HepG2 (cell line): Measurements from ENCODE around the gene NYAP2. TPM values are rescaled to one million over a fixed set of nuclear protein-coding genes. Genes with fewer than 3 reads are reported as not detected.

Source experiments
- ATAC-seq: fragments of 200-7000 bp; cut with Tn5 transposase; 3 replicates; pipeline ENCODE4 v1.9.1; 2020; ENCODE audit warnings: mild to moderate bottlenecking, moderate library complexity
- BruUV-seq: library from RNA; stranded (reverse); fragments of 400-500 nt; replicated peaks from 2 replicates; lab custom pipeline; 2021; lab: Mats Ljungman, UMichigan
- CTCF ChIA-PET: fragments of 300-600 bp; formaldehyde crosslinking; extraction: SDS; loops from one replicate; lab custom pipeline; 2021; ENCODE audit warnings: low total read pairs, inconsistent platforms, low intra/inter-chr PET ratio; lab: Yijun Ruan, JAX
- POLR2A ChIA-PET: fragments of 350-600 bp; sonication (Branson Sonifier 250); formaldehyde crosslinking; loops from one replicate; lab custom pipeline; 2020; ENCODE audit warnings: antibody characterized with exemption, inconsistent platforms; lab: Yijun Ruan, JAX
- DNase-seq: peaks from one replicate; pipeline ENCODE4 v3.0.0-alpha.2; 2015; ENCODE audit warnings: low spot score
- FAIRE-seq: peaks from 3 replicates; lab custom pipeline; 2011; peaks lifted over from hg19 to GRCh38; lab: Jason Lieb, UNC
- H2AFZ ChIP-seq: one replicate; pipeline ENCODE4 v1.6.1; 2011; ENCODE audit warnings: low read length, inconsistent platforms
- H3K27ac ChIP-seq: fragments of 300-600 bp; 3 replicates; pipeline ENCODE4 v1.8.0; 2011; ENCODE audit warnings: mixed run types, mild to moderate bottlenecking, mixed read lengths, low read length, inconsistent platforms; ENCODE audit not compliant: insufficient read depth; ENCODE audit errors: extremely low read length
- H3K27me3 ChIP-seq, 2 experiments: fragments of 200-600 bp in 1 of 2; 2 replicates in 1 of 2; 3 replicates in 1 of 2; pipeline versions ENCODE4 v1.6.0 to v1.8.0; 2011; ENCODE audit warnings: low read length in 2 of 2, mild to moderate bottlenecking in 2 of 2, moderate library complexity in 2 of 2, inconsistent platforms in 1 of 2; ENCODE audit not compliant: insufficient read depth in 2 of 2, control insufficient read depth in 1 of 2
- H3K36me3 ChIP-seq, 2 experiments: fragments of 200-600 bp in 1 of 2; replicated peaks in 1 of 2; 2 replicates in 1 of 2; 3 replicates in 1 of 2; pipeline versions ENCODE4 v1.5.1 to v1.8.0; 2011; ENCODE audit warnings: low read length in 2 of 2, inconsistent platforms in 1 of 2; ENCODE audit not compliant: insufficient read depth in 2 of 2, control insufficient read depth in 1 of 2
- H3K4me1 ChIP-seq: 2 replicates; pipeline ENCODE4 v1.5.1; 2012; ENCODE audit warnings: low read length, inconsistent platforms; ENCODE audit not compliant: insufficient read depth
- H3K4me2 ChIP-seq: 2 replicates; pipeline ENCODE4 v1.6.0; 2011; ENCODE audit warnings: low read depth, low read length, inconsistent platforms
- H3K4me3 ChIP-seq, 3 experiments: fragments of 200-600 bp in 1 of 3; sonication (generic), shearing (Covaris generic) in 1 of 3; replicated peaks in 1 of 3; 2 replicates each; pipeline ENCODE4 v1.5.1; 2011 to 2016; ENCODE audit warnings: low read length in 3 of 3, inconsistent platforms in 2 of 3, low read depth in 2 of 3, mild to moderate bottlenecking in 2 of 3, control low read depth in 1 of 3, mixed read lengths in 1 of 3; ENCODE audit not compliant: insufficient read depth in 1 of 3
- H3K79me2 ChIP-seq: one replicate; pipeline ENCODE4 v1.6.1; 2011; ENCODE audit warnings: low read length, inconsistent platforms; ENCODE audit not compliant: insufficient read depth
- H3K9ac ChIP-seq: 2 replicates; pipeline ENCODE4 v1.6.0; 2011; ENCODE audit warnings: mild to moderate bottlenecking, low read depth, low read length, inconsistent platforms; ENCODE audit not compliant: insufficient read depth
- H3K9me3 ChIP-seq: 2 replicates; pipeline ENCODE4 v1.5.1; 2012; ENCODE audit warnings: mild to moderate bottlenecking, low read length
- H4K20me1 ChIP-seq: 2 replicates; pipeline ENCODE4 v1.6.0; 2011; ENCODE audit warnings: inconsistent platforms, mild to moderate bottlenecking, low read length, moderate library complexity; ENCODE audit not compliant: insufficient read depth
- ARNT2 ChIP-seq: sonication (generic); formaldehyde crosslinking; IDR thresholded peaks from 2 replicates; pipeline ENCODE4 v1.8.0; 2022; ENCODE audit warnings: mild to moderate bottlenecking, low read depth, missing genetic modification reagents, moderate library complexity
- GLI4 ChIP-seq: sonication (generic); formaldehyde crosslinking; IDR thresholded peaks from 2 replicates; pipeline ENCODE4 v1.5.1; 2020; ENCODE audit warnings: missing genetic modification reagents, mild to moderate bottlenecking, moderate library complexity, borderline replicate concordance
- MAFF ChIP-seq: IDR thresholded peaks from 2 replicates; pipeline ENCODE4 v1.6.1; 2011; ENCODE audit warnings: low read depth, low read length, improper control_type of control experiment
- MAFK ChIP-seq, 2 experiments: IDR thresholded peaks in 1 of 2; conservative IDR thresholded peaks in 1 of 2; 2 replicates each; pipeline ENCODE4 v1.6.1; 2011; ENCODE audit warnings: improper control_type of control experiment in 2 of 2, low read length in 2 of 2
- NR2F1 ChIP-seq, 2 experiments: fragments of 450-650 bp in 1 of 2; formaldehyde crosslinking in 1 of 2; IDR thresholded peaks; 2 replicates each; pipeline versions ENCODE4 v1.5.0 to v1.6.1; 2016 to 2020; ENCODE audit warnings: mild to moderate bottlenecking in 1 of 2, missing compliant biosample characterization in 1 of 2, missing genetic modification reagents in 1 of 2, moderate library complexity in 1 of 2
- PAX8 ChIP-seq: sonication (generic); formaldehyde crosslinking; IDR thresholded peaks from 2 replicates; pipeline ENCODE4 v1.8.0; 2022; ENCODE audit warnings: mild to moderate bottlenecking, missing genetic modification reagents, borderline replicate concordance
- TARDBP ChIP-seq: sonication (generic); formaldehyde crosslinking; IDR thresholded peaks from 2 replicates; pipeline ENCODE4 v1.8.0; 2022; ENCODE audit warnings: mild to moderate bottlenecking, missing genetic modification reagents
- ZNF136 ChIP-seq: sonication (generic); formaldehyde crosslinking; IDR thresholded peaks from 2 replicates; pipeline ENCODE4 v1.8.1; 2022; ENCODE audit warnings: low read depth, mild to moderate bottlenecking, moderate library complexity, missing genetic modification reagents
- ZNF761 ChIP-seq: sonication (generic); formaldehyde crosslinking; conservative IDR thresholded peaks from 2 replicates; pipeline ENCODE4 v1.4.0; 2020; ENCODE audit warnings: mild to moderate bottlenecking, missing genetic modification reagents
- ZNF83 ChIP-seq: sonication (generic); formaldehyde crosslinking; IDR thresholded peaks from 2 replicates; pipeline ENCODE4 v1.4.0; 2020; ENCODE audit warnings: missing genetic modification reagents, mild to moderate bottlenecking, borderline replicate concordance
- WGBS: methylation state at CpG from one replicate; pipeline ENCODE4 v1.1.6; 2017; ENCODE audit warnings: low lambda C conversion rate; 5-methylcytosine and 5-hydroxymethylcytosine counted together
- in situ Hi-C: cut with HindIII; loops from 2 replicates; pipeline ENCODE4 v1.10.0; 2017; ENCODE audit warnings: low pct_unique_long_range_greater_than_20kb; ENCODE audit not compliant: extremely low pct_ligation_motif_present
- intact Hi-C: fragments of 100-400 bp; cut with micrococcal nuclease; formaldehyde crosslinking; loops from one replicate; pipeline ENCODE4 v1.10.0; 2022; ENCODE audit not compliant: unreplicated experiment
- polyA plus RNA-seq, 8 experiments: library from polyadenylated mRNA; depleted of rRNA in 3 of 8; stranded (reverse) in 7 of 8; unstranded in 1 of 8; fragments of >200 nt; fragmentation: Illumina TruSeq in 4 of 8; extraction: Trizol in 4 of 8; gene quantifications; 2 replicates each; pipeline versions ENCODE4 v1.2.1 to v1.2.3, GENCODE V29; 2011 to 2016; ENCODE audit warnings: low read depth in 4 of 8, missing spikeins in 1 of 8, mixed read lengths in 1 of 8; ENCODE audit not compliant: insufficient read depth in 1 of 8
- total RNA-seq, 5 experiments: library from RNA; depleted of rRNA; stranded (reverse); fragments of >200 nt; fragmentation: Illumina TruSeq; extraction: Trizol; gene quantifications; 2 replicates each; pipeline ENCODE4 v1.2.3, GENCODE V29; 2016; ENCODE audit warnings: low read depth in 1 of 5
- TF ChIP-seq, protein P1 (sequence below): fragments of 450-650 bp; IDR thresholded peaks from 2 replicates; pipeline ENCODE4 v1.6.1; 2016
- TF ChIP-seq, protein P2 (sequence below): sonication (generic); formaldehyde crosslinking; IDR thresholded peaks from 2 replicates; pipeline ENCODE4 v1.5.0; 2020; ENCODE audit warnings: missing genetic modification reagents
- TF ChIP-seq, protein P3 (sequence below): sonication (generic); formaldehyde crosslinking; IDR thresholded peaks from 2 replicates; pipeline ENCODE4 v1.8.1; 2023; ENCODE audit warnings: missing genetic modification reagents, inconsistent platforms, borderline replicate concordance
- TF ChIP-seq, protein P4 (sequence below): sonication (generic); formaldehyde crosslinking; IDR thresholded peaks from 2 replicates; pipeline ENCODE4 v1.4.0; 2020; ENCODE audit warnings: mild to moderate bottlenecking, missing genetic modification reagents

Gene NYAP2
- total and polyA plus RNA-seq, 2 of the 13 experiments (the other 11 are each of a cell fraction or from before 2014, with no cell fraction given) = not detected

DNA sequence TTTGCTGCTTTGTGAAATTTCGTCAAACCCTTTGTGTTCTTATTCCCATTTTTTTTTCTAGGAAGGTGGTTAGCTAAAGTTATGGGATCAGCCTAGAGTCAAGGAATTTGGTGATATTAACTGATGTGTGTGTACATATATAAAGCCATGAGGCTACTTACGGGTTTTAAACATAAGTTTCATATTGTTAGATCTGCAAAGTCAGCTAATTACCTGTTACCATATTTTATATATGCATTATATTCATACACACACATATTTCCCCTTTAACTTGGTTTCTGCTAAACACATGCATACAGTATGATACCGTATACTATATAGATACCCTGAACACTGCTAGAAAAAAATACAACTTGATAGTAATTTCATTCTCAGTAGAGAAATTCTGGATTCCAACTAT lies 241.0 kb downstream of the NYAP2 start:
- intact Hi-C loops (no loop called here), in situ Hi-C loops (no loop called here)
- BruUV-seq = no TSS peak
- Histone ChIP-seq H3K4me2 (no peak overlapping the region), H3K27ac (no peak overlapping the region), H3K9ac (no peak overlapping the region), H3K36me3 (no peaks in the 10 kb centered on the region), H4K20me1 (no peaks in the 10 kb centered on the region), H3K79me2 (no peaks in the 10 kb centered on the region), H2AFZ (no peak overlapping the region), H3K4me1 (no peaks in the 10 kb centered on the region), H3K4me3 (no peak overlapping the region), H3K27me3 (no peaks in the 10 kb centered on the region), H3K9me3 (no peaks in the 10 kb centered on the region)
- TF ChIP-seq MAFF (peak; percentile 86), MAFK (conservative IDR thresholded peaks at IDR 0.05 in 1 of 2, IDR thresholded peaks at IDR 0.05 in 1 of 2; ENCODE audit: low read length in 2 of 2) (peak; percentile 84 to 91)
- TF ChIP-seq, protein P1, sequence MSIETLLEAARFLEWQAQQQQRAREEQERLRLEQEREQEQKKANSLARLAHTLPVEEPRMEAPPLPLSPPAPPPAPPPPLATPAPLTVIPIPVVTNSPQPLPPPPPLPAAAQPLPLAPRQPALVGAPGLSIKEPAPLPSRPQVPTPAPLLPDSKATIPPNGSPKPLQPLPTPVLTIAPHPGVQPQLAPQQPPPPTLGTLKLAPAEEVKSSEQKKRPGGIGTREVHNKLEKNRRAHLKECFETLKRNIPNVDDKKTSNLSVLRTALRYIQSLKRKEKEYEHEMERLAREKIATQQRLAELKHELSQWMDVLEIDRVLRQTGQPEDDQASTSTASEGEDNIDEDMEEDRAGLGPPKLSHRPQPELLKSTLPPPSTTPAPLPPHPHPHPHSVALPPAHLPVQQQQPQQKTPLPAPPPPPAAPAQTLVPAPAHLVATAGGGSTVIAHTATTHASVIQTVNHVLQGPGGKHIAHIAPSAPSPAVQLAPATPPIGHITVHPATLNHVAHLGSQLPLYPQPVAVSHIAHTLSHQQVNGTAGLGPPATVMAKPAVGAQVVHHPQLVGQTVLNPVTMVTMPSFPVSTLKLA = no peak
- ChIA-PET CTCF (no interaction called here), POLR2A (no interaction called here)
- WGBS = 2% methylated on average over 3 of the region's 3 CpGs
- no peak for ATAC-seq
- FAIRE-seq = no peak
- no peak for DNase-seq

DNA sequence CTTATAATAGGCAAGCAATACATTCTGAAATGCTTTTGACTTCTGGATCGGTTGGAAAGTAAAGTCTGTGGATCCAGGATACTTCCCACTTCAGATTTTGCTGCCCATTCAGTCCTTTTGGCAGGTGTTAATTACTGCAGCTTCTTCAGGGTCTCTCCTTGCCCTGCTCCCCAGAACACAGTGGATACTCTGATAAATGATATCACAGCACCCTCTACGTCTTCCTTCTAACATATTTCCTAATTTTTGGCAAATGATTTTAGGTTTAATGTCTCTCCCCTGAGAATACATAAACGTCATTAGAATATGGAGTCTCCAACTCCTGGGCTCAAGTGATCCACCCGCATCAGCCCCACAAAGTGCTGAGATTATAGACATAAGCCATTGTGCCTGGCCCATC lies 249.8 kb downstream of the NYAP2 start:
- ATAC-seq (no peak), DNase-seq (no peak), FAIRE-seq (no peak)
- in situ Hi-C loops (no loop called here), intact Hi-C loops (no loop called here)
- Histone ChIP-seq H3K4me3 (no peak overlapping the region), H4K20me1 (no peaks in the 10 kb centered on the region), H3K9ac (no peak overlapping the region), H3K27me3 (no peaks in the 10 kb centered on the region), H3K36me3 (no peaks in the 10 kb centered on the region), H3K27ac (no peak overlapping the region), H2AFZ (no peak overlapping the region), H3K79me2 (no peaks in the 10 kb centered on the region), H3K9me3 (no peaks in the 10 kb centered on the region), H3K4me2 (no peak overlapping the region), H3K4me1 (no peaks in the 10 kb centered on the region)
- CTCF ChIA-PET = no interaction called here
- POLR2A ChIA-PET = no interaction called here
- no TSS peak for BruUV-seq
- TF ChIP-seq, protein P2, sequence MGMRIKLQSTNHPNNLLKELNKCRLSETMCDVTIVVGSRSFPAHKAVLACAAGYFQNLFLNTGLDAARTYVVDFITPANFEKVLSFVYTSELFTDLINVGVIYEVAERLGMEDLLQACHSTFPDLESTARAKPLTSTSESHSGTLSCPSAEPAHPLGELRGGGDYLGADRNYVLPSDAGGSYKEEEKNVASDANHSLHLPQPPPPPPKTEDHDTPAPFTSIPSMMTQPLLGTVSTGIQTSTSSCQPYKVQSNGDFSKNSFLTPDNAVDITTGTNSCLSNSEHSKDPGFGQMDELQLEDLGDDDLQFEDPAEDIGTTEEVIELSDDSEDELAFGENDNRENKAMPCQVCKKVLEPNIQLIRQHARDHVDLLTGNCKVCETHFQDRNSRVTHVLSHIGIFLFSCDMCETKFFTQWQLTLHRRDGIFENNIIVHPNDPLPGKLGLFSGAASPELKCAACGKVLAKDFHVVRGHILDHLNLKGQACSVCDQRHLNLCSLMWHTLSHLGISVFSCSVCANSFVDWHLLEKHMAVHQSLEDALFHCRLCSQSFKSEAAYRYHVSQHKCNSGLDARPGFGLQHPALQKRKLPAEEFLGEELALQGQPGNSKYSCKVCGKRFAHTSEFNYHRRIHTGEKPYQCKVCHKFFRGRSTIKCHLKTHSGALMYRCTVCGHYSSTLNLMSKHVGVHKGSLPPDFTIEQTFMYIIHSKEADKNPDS (CRISPR knock-in tag) = no peak
- TF ChIP-seq ARNT2 (CRISPR knock-in tag) (no peak), PAX8 (CRISPR knock-in tag) (no peak), GLI4 (no peak), ZNF761 (CRISPR knock-in tag) (no peak), TARDBP (CRISPR knock-in tag) (no peak), ZNF136 (CRISPR knock-in tag) (no peak), ZNF83 (CRISPR knock-in tag) (no peak), NR2F1 (CRISPR knock-in tag; IDR thresholded peaks at IDR 0.05) (no peak)
- TF ChIP-seq, protein P3, sequence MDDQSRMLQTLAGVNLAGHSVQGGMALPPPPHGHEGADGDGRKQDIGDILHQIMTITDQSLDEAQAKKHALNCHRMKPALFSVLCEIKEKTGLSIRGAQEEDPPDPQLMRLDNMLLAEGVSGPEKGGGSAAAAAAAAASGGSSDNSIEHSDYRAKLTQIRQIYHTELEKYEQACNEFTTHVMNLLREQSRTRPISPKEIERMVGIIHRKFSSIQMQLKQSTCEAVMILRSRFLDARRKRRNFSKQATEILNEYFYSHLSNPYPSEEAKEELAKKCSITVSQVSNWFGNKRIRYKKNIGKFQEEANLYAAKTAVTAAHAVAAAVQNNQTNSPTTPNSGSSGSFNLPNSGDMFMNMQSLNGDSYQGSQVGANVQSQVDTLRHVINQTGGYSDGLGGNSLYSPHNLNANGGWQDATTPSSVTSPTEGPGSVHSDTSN (CRISPR knock-in tag) = no peak
- TF ChIP-seq, protein P4, sequence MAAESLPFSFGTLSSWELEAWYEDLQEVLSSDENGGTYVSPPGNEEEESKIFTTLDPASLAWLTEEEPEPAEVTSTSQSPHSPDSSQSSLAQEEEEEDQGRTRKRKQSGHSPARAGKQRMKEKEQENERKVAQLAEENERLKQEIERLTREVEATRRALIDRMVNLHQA (CRISPR knock-in tag) = no peak
- WGBS = 10% methylated on average over 4 of the region's 4 CpGs
